ENCODE results near the gene STAG1.
"Not testable (repeated sequence)": the region's sequence is repeated elsewhere in the genome, so short reads cannot be mapped to it uniquely, and the experiment has no call there.

Gene STAG1

DNA sequence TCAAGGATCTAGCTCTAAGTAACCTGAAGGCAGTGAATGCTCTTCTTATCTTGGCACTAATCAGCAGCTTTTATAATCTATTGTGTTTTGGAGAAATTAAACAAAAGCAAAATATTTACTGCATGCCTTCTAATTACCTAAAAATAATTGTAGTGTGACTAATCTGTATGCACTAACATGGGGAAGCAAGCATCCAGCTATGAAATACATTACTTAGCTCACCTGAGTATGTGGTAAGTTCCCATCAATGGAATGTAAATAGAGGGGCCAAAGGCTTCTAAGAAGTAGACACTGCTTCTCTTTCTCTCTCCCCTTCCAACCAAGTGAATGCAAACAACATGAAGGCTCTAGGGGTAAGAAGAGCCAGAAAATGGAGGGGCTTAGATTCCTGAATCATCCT, 165.6 kb downstream of the STAG1 start:
- Histone ChIP-seq H3K27ac (ENCODE audit: low read depth, low read length) (no peak overlapping the region), H3K4me1 (ENCODE audit: insufficient read depth, low read length) (peaks cover 3% of the 10 kb centered on the region; the same call in 1 of the 2 replicates), H3K36me3 (ENCODE audit: insufficient read depth, low read length) (no peaks in the 10 kb centered on the region; the same call in 1 of the 2 replicates), H3K4me3 (ENCODE audit: low read length) (no peak overlapping the region), H3K9me3 (ENCODE audit: insufficient read depth, low read depth, low read length) (no peaks in the 10 kb centered on the region), H3K27me3 (ENCODE audit: insufficient read depth, low read length) (no peaks in the 10 kb centered on the region), H3K9ac (ENCODE audit: low read depth, low read length) (no peak overlapping the region)

DNA sequence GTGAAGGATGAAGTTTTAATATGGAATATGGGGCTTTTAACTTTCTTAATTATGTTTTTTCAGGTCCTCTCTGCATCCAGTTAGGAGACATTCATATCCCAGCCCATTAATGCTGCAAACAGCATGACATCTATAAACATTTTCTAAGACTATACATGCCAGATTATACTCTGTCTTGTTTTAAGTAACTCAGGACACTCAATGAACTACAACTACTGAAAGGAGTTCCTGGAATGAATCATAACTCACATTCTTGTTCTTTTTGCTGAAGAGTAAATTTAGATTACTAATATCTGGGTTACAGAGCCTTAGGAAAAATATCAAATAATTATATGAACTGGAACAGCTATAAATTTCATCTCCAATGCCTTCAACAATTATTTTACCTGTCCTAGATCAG, 167.4 kb downstream of the STAG1 start:
- peaks cover 3% of the 10 kb centered on the region; the same call in 1 of the 2 replicates for H3K4me1 ChIP-seq (ENCODE audit: insufficient read depth, low read length)
- H3K36me3 ChIP-seq (ENCODE audit: insufficient read depth, low read length), result no peaks in the 10 kb centered on the region
- no peak overlapping the region for H3K9ac ChIP-seq (ENCODE audit: low read depth, low read length)
- no peak overlapping the region for H3K27ac ChIP-seq (ENCODE audit: low read depth, low read length)
- no peaks in the 10 kb centered on the region for H3K27me3 ChIP-seq (ENCODE audit: insufficient read depth, low read length)
- H3K9me3 ChIP-seq (ENCODE audit: insufficient read depth, low read depth, low read length), result no peaks in the 10 kb centered on the region
- H3K4me3 ChIP-seq (ENCODE audit: low read length), result no peak overlapping the region

DNA sequence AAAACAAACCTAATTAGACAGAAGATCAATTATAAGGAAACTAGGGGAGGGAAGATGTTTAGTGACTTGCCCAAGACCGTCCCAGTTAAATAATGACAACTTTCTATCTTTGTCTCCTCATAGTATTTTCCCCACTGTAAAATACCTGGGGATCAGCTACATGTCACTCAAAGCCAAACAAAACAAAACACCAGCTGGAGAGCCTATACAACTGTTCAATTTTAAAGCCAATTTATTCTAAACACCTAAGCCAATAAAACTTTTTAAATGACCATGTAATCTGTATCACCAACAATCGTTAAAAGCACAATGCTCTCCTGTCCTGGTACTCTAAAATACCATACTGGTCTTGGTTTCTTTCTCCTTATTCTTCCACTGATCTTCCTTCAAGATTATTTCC, 168.4 kb downstream of the STAG1 start:
- no peak overlapping the region for H3K27ac ChIP-seq (ENCODE audit: low read depth, low read length)
- peaks cover 3% of the 10 kb centered on the region; the same call in 1 of the 2 replicates for H3K4me1 ChIP-seq (ENCODE audit: insufficient read depth, low read length)
- no peaks in the 10 kb centered on the region for H3K9me3 ChIP-seq (ENCODE audit: insufficient read depth, low read depth, low read length)
- 93% methylated on average over 2 of the region's 2 CpGs for WGBS
- no peak overlapping the region for H3K4me3 ChIP-seq (ENCODE audit: low read length)
- no peaks in the 10 kb centered on the region for H3K27me3 ChIP-seq (ENCODE audit: insufficient read depth, low read length)
- H3K9ac ChIP-seq (ENCODE audit: low read depth, low read length), result no peak overlapping the region
- H3K36me3 ChIP-seq (ENCODE audit: insufficient read depth, low read length), result no peaks in the 10 kb centered on the region

DNA sequence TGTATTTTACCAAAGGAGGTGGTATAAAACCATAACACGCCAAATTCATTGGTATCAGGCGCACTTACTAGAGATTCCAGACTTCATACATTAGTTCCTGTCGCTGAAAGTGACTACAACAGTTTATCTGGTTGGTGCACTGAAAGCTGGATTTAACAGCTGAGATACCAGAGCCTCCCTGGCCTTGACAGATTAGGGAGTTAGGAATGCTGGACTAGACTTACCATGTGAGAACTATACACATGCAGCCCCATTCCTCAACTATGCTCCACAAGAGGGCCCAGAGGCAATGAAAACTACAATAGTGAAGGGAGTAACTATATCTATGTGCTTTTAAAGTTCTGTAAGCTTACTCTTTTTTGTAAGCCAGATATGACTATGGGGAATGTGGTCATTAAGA, 174.4 kb downstream of the STAG1 start:
- Histone ChIP-seq H3K27me3 (ENCODE audit: insufficient read depth, low read length) (no peaks in the 10 kb centered on the region), H3K9ac (ENCODE audit: low read depth, low read length) (no peak overlapping the region), H3K27ac (ENCODE audit: low read depth, low read length) (no peak overlapping the region), H3K4me1 (ENCODE audit: insufficient read depth, low read length) (peaks cover 6% of the 10 kb centered on the region; the same call in 1 of the 2 replicates), H3K9me3 (ENCODE audit: insufficient read depth, low read depth, low read length) (no peaks in the 10 kb centered on the region), H3K4me3 (ENCODE audit: low read length) (no peak overlapping the region), H3K36me3 (ENCODE audit: insufficient read depth, low read length) (no peaks in the 10 kb centered on the region)
- 94% methylated on average over 3 of the region's 3 CpGs for WGBS

DNA sequence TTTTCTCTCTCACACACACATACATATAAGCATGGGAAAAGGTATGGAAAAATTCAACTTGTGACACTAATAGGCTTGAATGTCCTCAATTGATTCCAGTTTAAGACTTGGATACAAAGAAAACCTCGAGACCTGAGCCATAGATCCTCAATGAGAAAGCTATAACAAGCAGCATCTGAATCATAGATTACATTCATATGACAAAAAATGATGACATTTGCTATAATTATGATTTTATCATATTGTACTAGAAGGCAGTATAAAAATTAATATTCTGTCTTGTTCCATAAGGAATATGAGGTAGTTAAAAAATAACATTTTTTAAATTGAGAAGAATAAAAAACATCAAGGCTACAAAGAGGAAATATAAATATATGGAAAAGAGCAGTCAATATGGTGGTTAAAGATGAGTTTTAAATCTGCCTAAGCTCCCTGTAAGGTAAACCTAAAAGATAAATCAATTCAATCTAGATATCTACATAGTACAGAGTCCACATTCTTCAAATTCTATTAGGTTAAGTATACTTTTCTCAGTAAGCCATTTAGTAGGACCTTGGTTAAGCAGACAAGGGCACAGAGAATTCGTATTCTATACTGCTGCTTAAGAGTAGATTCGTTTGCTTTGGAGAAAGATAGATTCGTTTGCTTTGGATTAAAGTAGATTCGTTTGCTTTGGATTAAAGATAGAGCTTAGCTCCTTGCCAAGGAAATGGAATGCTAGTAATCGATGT, 175.7 kb downstream of the STAG1 start:
- 87% methylated on average over 6 of the region's 6 CpGs for WGBS
- Histone ChIP-seq H3K4me3 (ENCODE audit: low read length) (no peak overlapping the region), H3K4me1 (ENCODE audit: insufficient read depth, low read length) (peaks cover 3% of the 10 kb centered on the region; the same call in 1 of the 2 replicates), H3K36me3 (ENCODE audit: insufficient read depth, low read length) (no peaks in the 10 kb centered on the region), H3K27ac (ENCODE audit: low read depth, low read length) (no peak overlapping the region), H3K9ac (ENCODE audit: low read depth, low read length) (no peak overlapping the region), H3K27me3 (ENCODE audit: insufficient read depth, low read length) (no peaks in the 10 kb centered on the region), H3K9me3 (ENCODE audit: insufficient read depth, low read depth, low read length) (no peaks in the 10 kb centered on the region)

DNA sequence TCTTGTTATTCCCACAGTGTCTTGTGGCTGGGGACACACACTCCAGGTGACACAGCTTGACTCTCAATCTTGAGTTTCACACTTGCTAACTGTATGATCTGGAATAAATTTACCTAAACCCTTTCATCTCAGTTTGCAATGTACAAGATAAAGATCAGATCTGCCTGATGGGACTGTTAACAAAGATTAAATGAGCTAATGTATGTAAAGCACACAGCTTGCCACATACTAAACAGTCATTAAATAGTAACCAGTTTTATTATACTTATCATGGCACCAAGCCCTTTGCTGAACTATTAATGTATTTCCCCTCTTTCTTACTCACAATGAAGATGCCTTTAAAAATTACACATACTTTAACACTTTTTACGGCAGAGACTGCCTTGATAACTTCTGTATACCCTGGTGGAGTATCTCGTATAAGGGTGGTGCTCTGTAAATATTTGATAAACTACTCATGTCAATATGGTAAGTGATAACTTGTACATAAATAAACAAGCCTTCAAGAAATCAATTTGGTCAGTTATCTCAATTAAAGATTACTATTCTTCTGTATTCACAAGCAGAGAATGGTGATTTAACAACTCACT, 184.5 kb downstream of the STAG1 start:
- H3K4me1 ChIP-seq (ENCODE audit: insufficient read depth, low read length), result no peaks in the 10 kb centered on the region
- H3K4me3 ChIP-seq (ENCODE audit: low read length), result no peak overlapping the region
- H3K27ac ChIP-seq (ENCODE audit: low read depth, low read length), result no peak overlapping the region
- no peak overlapping the region for H3K9ac ChIP-seq (ENCODE audit: low read depth, low read length)
- no peaks in the 10 kb centered on the region for H3K9me3 ChIP-seq (ENCODE audit: insufficient read depth, low read depth, low read length)
- WGBS, result 80% methylated on average over 1 of the region's 2 CpGs
- peaks cover 5% of the 10 kb centered on the region; the same call in 1 of the 2 replicates for H3K36me3 ChIP-seq (ENCODE audit: insufficient read depth, low read length)
- H3K27me3 ChIP-seq (ENCODE audit: insufficient read depth, low read length), result no peaks in the 10 kb centered on the region

DNA sequence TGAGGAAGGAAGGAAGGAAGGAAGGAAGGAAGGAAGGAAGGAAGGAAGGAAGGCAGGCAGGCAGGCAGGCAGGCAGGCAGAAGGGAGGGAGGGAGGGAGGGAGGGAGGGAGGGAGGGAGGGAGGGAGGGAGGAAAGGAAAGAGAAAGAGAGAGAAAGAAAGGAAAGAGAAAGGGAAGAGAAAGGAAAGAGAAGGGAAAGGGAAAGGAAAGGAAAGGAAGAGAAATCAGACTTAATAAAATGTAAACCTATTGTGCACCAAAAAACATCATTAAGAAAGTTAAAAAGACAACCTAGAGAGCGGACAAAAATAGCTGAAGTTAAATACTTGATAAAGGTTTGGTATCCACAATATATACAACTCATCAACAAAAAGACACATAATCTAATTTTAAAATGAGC, 187.2 kb downstream of the STAG1 start:
- not testable (repeated sequence) for H3K27me3 ChIP-seq (ENCODE audit: insufficient read depth, low read length); H3K9ac ChIP-seq (ENCODE audit: low read depth, low read length); H3K36me3 ChIP-seq (ENCODE audit: insufficient read depth, low read length); H3K4me3 ChIP-seq (ENCODE audit: low read length); H3K27ac ChIP-seq (ENCODE audit: low read depth, low read length); H3K9me3 ChIP-seq (ENCODE audit: insufficient read depth, low read depth, low read length)
- H3K4me1 ChIP-seq (ENCODE audit: insufficient read depth, low read length), result peaks cover 15% of the 10 kb centered on the region
- WGBS, result no CpG with 5 or more reads among the region's 1 CpG

DNA sequence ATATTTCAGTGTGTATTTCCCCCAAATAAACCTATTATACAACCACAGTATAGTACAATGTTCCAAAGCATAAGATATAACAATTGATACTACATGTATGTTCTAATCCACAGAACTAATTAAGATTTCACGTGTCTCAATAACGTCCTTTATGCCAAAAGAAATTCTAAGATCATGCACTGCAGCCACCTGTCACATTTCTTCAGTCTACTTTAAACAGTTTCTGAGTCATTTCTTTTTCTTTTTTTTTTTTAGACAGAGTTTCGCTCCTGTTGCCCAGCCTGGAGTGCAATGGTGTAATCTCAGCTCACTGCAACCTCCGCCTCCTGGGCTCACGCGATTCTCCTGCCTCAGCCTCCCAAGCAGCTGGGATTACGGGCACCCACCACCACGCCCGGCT, 190.2 kb downstream of the STAG1 start:
- Histone ChIP-seq H3K27ac (ENCODE audit: low read depth, low read length) (no peak overlapping the region), H3K4me1 (ENCODE audit: insufficient read depth, low read length) (peaks cover 31% of the 10 kb centered on the region), H3K9ac (ENCODE audit: low read depth, low read length) (no peak overlapping the region), H3K27me3 (ENCODE audit: insufficient read depth, low read length) (no peaks in the 10 kb centered on the region), H3K9me3 (ENCODE audit: insufficient read depth, low read depth, low read length) (no peaks in the 10 kb centered on the region), H3K36me3 (ENCODE audit: insufficient read depth, low read length) (no peaks in the 10 kb centered on the region), H3K4me3 (ENCODE audit: low read length) (no peak overlapping the region)
- 96% methylated on average over 9 of the region's 9 CpGs for WGBS

DNA sequence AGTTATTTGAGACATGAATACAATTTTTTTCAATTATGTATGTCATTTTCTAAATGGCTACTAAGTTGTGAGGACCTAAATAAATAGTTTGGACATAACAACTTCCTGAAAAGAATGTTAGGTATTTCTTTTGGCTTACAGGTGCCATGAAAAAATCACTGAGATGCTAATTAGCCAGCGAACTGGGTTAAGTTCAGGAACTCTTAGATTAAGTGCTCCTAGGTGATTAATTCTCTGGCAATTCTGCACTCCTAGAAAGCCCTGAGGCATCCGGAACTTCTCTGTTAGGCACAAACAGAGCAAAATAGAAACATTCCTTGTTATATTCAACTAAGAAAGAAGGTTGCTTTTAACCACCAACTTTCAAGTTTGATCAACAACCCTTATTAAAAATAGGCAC, 192.3 kb downstream of the STAG1 start:
- no peak overlapping the region for H3K9ac ChIP-seq (ENCODE audit: low read depth, low read length)
- no peak overlapping the region for H3K4me3 ChIP-seq (ENCODE audit: low read length)
- H3K4me1 ChIP-seq (ENCODE audit: insufficient read depth, low read length), result peaks cover 31% of the 10 kb centered on the region
- no peaks in the 10 kb centered on the region for H3K36me3 ChIP-seq (ENCODE audit: insufficient read depth, low read length)
- no peak overlapping the region for H3K27ac ChIP-seq (ENCODE audit: low read depth, low read length)
- H3K27me3 ChIP-seq (ENCODE audit: insufficient read depth, low read length), result no peaks in the 10 kb centered on the region
- H3K9me3 ChIP-seq (ENCODE audit: insufficient read depth, low read depth, low read length), result no peaks in the 10 kb centered on the region
- 73% methylated on average over 2 of the region's 2 CpGs for WGBS

DNA sequence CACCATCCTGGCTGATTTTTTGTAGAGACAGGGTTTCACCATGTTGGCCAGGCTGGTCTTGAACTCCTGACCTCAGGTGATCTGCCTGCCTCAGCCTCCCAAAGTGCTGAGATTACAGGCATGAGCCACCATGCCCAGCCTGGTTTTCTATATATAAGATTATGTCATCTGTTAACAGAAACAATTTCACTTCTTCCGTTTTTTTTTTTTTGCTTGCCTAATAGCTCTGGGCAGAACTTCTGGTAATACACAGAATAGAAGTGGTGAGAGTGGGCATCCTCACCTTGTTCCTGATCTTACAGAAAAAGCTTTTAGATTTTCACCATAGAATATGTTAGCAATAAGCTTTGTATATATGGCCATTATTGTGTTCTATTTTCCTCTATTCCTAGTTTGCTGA, 202.7 kb downstream of the STAG1 start:
- H3K27me3 ChIP-seq (ENCODE audit: insufficient read depth, low read length); H3K36me3 ChIP-seq (ENCODE audit: insufficient read depth, low read length); H3K9ac ChIP-seq (ENCODE audit: low read depth, low read length); H3K4me1 ChIP-seq (ENCODE audit: insufficient read depth, low read length); H3K4me3 ChIP-seq (ENCODE audit: low read length); H3K27ac ChIP-seq (ENCODE audit: low read depth, low read length); H3K9me3 ChIP-seq (ENCODE audit: insufficient read depth, low read depth, low read length): not testable (repeated sequence)
- 100% methylated on average over 1 of the region's 1 CpG for WGBS

DNA sequence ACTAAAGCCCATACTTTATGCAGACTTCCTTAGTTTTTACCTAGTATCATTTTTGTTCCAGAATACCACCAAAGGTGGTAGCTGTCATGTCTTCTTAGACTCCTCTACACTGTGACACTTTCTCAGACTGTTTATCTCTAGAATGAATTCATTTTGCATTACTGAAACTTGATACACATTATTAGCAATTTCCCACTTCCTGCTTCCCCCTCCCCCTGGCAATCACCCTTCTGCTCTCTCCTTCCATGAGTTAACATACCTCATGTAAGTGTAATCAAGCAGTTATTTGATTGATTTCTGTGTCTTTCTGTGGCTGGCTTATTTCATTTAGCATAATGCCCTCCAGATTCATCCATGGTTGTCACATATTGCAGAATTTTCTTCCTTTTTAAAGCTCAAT, 204.9 kb downstream of the STAG1 start:
- no peak overlapping the region for H3K27ac ChIP-seq (ENCODE audit: low read depth, low read length)
- no peaks in the 10 kb centered on the region for H3K27me3 ChIP-seq (ENCODE audit: insufficient read depth, low read length)
- no peak overlapping the region for H3K9ac ChIP-seq (ENCODE audit: low read depth, low read length)
- no peaks in the 10 kb centered on the region for H3K36me3 ChIP-seq (ENCODE audit: insufficient read depth, low read length)
- peaks cover under 1% of the 10 kb centered on the region; the same call in 1 of the 2 replicates for H3K4me1 ChIP-seq (ENCODE audit: insufficient read depth, low read length)
- no peak overlapping the region for H3K4me3 ChIP-seq (ENCODE audit: low read length)
- no peaks in the 10 kb centered on the region for H3K9me3 ChIP-seq (ENCODE audit: insufficient read depth, low read depth, low read length)

DNA sequence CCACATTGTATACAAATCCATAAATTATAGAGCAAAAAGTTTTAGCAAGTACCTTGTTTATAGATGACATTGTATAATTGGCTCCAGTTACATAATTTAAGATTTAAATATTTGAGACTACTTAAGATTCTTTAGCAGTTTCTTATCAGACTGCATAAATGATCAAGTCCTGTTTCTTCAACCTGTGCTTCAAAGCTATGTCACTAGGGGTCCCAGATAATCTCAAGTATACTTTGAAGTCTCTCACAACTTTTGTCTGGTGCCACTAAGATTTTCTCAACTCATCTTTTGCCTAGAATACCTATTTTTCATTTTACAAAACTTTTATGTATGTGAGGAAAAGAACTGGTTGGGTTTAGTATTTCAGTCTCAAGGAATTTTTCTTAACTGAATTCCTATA, 205.5 kb downstream of the STAG1 start:
- H3K4me3 ChIP-seq (ENCODE audit: low read length), result no peak overlapping the region
- no peaks in the 10 kb centered on the region for H3K36me3 ChIP-seq (ENCODE audit: insufficient read depth, low read length)
- H3K27ac ChIP-seq (ENCODE audit: low read depth, low read length), result no peak overlapping the region
- no peak overlapping the region for H3K9ac ChIP-seq (ENCODE audit: low read depth, low read length)
- H3K27me3 ChIP-seq (ENCODE audit: insufficient read depth, low read length), result no peaks in the 10 kb centered on the region
- no peaks in the 10 kb centered on the region for H3K9me3 ChIP-seq (ENCODE audit: insufficient read depth, low read depth, low read length)
- no peaks in the 10 kb centered on the region for H3K4me1 ChIP-seq (ENCODE audit: insufficient read depth, low read length)

Data from HUES64 (cell line).